ENCODE measurements around the gene TNS1.
"Not testable (repeated sequence)": the region's sequence is repeated elsewhere in the genome, so short reads cannot be mapped to it uniquely, and the experiment has no call there.

The TNS1 gene

DNA sequence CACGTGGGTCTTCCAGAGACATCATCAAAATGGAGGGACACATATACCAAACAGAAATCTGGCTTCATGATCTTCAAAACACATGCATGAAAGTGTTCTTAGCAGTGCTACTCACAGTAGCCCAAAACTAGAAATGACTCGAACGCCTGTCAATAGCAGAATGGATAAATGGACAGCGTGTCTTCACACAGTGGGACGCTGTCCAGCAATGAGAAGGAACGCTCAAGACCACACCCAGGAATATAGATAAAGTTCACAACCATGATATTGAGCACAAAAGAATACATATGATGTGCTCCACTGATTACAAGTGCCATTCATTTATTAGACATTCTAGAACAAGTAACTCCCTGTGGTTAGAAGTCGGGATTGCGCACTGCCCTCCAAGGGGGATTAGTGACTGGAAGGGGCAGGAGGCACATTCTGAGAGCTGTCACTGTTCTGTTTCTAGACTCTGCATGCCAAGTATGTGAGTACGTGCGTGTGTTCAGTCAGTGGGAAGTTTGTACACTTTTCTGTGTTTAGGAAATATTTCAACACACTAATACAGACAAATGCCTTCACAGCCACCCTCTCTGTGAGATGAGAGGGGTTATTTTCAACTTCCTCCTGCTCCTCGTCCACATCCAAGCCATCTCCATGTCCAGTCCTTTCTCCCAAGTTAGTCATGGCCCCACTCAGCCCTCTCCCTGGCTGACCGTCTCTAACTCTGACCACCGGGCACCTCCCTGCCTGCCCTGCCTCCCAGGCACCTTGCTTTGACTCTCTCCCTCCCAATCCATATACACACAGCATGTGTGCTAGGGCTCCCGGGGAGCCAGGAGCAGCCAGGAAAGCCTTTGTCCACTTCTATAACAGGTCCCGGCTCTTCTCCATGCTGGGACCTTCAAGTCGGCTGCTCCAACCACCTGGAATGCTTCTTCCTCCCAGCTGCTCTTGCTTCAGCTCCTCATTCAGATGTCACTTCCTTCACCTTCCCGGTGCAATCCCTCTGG, 26.9 kb upstream of the TNS1 start:
- no peak for DNase-seq (ENCODE audit: low read depth)

DNA sequence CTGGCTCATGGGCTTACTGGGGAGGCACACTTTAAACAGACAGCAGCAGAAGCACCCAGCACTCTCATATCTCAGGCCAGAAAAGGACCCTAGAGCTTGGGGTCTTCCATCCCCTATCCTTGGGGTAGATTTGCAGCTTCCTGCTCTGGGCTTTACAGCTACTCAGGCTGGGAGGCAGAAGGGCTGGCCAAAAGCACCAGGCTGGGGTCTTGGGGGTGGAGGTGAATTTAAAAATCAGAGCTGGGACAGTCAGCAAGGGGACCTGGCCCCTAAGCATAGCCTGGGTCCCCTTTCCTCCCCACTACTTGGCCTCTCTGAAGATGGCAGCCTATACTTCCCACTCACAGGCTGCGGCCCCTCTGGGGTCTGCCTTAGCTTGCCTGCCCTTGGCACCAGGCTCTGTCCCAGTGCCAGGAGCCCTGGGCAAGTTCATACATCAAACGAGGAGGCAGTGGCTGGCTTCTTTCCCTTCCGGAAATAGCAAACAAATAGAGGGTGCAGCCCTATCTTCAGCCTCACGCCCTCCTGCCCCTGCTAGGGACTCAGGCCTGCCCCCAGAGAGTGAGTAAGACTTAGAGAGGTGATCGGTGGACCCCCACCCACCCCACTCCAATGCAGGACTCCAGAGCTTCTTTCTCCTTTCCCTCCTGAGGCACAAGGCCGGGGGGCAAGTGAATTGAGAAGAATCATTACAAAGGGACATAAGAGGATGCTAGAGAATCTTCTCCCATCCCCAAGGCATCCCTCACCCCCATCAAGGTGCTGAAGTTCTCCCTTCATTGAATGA, 26.0 kb upstream of the TNS1 start:
- no peak for DNase-seq (ENCODE audit: low read depth)

DNA sequence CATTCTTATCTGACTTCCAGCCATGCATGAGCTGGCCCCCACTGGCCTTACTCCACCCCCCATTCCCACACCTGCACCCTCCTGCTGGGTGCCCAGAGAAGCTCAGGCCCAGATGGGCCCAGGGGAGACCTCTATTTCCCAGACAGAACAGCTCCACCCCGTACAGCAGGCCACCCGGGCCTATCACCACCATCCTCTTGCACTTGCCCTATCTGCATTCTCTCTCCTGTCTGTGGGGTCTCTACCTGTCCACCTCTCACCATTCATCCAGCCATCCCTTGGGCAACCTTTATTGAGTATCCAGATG, 25.3 kb upstream of the TNS1 start:
- DNase-seq (ENCODE audit: low read depth), result no peak

DNA sequence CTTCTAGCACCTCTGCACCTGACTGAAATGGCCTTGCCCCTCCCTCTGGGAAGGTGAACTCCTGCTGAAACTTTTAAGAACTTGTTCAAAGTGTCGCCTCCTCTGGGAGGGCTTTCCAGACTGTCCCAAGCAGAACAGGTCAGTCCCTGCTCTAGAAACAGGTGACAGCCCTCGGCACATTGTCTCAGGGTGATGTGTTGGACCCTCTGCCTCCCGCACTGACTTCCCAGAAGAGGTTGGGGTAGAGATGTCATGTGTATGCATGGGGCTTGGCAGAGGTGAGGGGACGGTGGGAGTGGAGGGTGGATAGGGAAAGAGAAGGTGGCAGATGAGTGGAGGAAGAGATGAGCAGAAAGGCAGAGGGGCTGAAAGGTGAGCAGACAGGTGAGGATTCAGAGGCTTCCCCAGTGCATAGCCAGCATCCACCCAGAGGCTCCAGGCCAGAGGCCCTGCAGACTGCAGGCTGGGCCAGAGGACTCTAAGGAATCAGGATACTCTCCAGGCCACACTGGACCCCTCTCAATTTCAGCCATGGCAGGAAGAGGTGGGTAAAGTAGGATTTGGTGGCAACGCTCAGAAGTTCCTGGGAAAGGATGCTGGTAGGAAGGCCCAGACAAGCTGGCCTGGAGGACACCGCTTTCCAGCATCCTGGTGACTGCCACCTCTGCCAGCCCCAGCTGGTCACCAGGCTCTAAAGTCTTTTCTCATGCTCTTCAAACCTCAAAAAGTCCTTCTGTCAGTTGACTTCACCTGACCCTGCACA, 24.8 kb upstream of the TNS1 start:
- DNase-seq (ENCODE audit: low read depth), result no peak

DNA sequence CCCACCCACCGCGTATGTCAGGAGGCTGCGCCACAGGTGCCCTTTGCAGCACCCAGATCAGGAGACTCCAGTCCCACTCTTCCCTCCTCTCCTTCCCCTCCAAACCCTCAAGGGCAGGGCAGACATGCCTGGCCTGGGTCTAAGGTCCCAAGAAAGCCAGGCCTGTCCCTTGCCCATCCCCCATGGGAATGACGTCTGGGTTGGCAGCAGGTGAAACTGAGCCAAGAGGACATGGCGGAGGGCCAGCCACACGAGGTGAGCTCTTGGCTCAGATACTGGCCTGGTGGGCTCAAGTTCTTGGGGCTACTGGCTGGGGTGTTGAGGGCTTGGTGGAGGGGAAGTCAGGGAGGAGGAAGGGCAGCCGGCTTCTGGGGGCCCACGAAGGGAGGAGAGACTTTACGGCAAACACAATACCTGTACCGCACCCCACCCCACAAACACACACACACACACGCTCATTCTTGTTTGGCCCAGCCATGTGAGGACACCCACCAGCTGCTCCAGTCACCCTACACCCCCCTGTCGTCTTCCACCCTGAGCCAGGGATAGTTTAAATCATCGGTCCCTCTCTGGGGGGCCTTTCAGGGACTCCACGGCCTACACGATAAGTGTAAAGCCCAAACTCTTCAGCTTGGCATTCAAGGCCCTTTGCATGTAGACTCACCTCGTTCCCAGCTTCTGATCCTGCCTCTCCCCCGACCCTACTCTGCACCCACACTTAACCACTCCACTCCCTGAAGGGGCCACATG, 24.1 kb upstream of the TNS1 start:
- DNase-seq (ENCODE audit: low read depth), result no peak

DNA sequence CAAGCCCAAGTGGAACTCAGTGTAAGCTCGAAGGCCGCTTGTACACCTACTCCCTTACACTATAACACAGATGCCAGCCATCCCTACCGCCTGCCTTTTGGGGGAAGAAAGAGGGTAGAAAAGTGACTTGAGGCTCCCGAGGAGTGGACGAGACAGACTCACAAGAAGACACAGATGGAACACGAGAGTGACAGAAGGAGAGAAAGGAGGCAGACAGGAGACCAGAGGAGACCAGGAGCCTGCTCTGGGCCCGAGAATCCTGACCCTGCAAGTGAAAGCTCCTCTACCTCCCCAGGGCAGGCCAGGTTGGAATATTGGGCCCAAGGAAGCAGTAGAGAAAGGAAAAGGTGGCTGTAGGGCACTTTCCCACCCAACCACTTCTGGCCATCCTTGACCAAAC, 23.4 kb upstream of the TNS1 start:
- no peak for DNase-seq (ENCODE audit: low read depth)

DNA sequence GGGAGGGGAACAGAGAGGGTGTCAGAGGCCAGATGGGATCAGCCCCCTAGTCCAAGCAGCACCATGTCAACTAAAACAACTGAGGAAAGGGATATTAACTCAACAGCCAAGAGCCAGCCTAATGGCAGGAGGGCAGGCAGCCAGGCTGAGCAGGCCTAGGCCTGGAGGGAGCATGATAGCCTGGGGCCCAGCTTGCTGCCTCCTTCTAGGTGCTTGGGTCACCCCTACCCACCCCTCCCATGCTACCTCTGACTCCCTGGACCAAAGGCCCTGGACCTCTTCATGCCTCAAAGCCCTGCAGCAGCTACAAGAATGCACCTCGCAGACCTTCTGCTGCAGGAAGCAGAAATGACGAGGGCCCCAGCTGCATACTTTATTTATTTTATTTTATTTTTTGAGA, 22.1 kb upstream of the TNS1 start:
- DNase-seq (ENCODE audit: low read depth), result no peak

DNA sequence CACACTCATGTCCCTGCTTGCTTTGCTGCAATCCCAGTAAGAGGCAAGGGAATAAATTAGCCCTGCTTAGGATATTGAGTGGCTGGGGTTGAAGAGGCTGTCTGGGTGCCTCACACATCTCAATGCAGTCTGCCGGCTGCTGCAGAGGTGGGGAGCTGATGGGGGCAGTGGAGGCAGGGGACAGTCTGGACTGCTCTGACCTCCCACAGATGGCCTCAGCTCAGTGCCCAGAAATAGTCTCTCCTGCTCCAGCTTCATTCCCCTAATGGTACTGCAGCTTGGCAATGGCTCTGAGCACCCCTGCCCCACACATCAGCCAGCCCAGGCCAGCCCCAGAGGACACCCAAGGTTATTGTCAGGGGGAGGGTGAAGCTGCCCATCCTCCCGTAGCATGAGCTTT, 21.5 kb upstream of the TNS1 start:
- no peak for DNase-seq (ENCODE audit: low read depth)

DNA sequence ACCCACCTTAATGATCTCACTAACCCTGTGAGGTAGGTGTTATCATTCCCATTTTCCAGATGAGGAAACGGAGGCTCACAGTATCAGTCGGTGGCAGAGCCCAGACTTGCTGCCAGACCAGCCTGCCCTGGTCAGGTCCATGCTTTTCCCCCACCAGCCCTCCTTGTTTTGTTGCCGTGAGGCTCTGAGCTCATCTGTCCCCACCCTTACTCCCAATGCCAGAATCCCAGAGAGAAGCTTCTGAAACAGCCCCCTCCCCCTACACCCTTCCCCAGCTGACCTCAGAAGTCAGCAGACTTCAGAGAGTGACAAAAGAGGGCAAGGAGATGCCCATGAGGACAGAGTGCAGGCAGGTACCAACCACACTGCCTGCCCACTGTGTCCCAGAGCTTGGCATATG, 20.8 kb upstream of the TNS1 start:
- no peak for DNase-seq (ENCODE audit: low read depth)

DNA sequence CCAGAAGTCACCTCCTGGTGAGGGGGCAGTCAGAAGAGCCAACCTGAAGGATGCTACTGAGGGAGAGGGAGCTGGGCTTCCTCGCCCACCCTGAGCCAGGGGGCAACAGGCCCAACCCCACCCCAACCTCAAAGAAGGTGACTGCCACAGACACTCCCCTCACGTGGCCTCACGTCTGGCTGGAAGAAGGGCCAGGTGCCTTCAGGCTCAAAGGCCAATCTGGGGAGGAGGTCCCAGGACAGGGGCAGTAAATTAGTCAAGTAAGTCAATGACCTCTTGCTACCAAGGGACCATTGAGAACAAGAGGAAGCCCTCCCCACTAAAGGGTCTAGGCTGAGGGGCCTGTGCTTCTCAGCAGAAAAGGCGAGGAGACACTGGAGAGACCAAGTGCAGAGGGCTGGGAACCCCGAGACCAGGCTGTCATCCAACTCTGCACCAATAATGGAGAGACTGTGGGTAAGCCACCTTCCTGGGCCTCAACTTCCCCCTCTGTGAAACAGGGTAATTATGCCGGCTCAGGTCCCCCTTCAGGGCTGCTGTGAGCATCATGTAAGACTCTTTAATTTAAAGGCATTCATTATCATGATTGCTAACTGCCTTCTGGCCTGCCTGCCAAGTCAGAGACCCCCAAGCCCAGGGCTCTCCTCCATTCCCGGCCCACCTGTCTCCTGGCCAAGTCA, 20.2 kb upstream of the TNS1 start:
- no peak for DNase-seq (ENCODE audit: low read depth)

DNA sequence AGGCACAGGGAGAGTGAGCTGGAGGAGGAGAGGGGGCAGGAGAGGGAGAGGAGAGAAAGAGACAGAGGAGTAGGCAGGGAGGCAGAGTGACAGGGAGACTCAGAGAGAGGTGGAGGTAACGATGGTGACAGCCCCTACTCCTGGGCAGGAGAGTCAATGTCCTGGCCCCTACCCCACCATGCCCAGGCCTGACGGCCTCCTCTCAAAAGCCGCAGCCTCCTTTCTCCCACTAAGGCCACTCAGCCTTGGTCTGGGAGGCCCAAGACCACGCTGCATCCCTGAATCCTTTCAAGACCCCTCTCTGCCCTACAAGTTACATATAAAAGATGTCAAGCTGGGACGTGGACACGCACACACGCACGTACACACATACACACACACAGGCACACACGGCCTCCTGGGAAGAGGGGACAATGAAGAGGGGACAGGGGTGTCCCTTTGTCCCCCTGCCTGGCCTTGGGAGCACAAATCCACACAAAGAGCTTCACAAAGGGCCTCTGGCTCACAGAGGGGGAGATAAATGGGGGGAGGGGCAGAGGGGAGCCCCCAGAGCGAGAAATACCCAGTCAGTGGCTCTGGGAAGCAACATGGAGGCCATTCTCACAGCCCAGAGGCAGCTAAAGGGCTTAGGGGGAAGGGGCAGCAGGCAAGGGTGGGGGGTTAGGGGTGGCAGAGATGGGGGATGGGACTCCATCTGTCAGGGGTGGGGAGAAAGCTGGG, 19.5 kb upstream of the TNS1 start:
- no peak for DNase-seq (ENCODE audit: low read depth)

DNA sequence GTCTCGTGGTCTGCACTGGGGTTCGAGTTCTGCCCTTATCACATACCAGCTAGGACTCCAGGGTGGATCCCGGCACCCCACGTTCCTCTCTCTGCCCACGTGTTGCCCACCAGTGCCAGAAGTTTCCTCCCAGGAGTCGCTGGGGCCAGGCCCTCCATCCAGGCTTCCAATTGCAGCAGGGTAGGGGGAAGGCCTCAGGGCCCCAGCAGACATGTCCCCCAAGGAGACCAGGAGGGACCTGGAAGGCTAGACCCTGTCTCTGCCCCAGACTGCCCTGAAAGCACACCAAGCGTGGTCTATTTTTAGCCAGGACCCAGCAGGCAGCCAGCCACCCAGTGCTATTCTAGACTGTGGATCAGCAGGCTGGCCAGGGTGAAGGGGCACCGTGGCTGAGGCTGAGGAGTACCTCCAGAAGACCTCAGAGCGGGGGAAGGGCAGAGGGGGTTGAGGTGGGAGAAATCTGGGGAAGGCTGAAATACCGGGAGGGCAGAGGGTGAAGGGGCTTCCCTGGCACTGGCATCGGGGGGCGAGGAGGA, 18.8 kb upstream of the TNS1 start:
- no peak for DNase-seq (ENCODE audit: low read depth)

DNA sequence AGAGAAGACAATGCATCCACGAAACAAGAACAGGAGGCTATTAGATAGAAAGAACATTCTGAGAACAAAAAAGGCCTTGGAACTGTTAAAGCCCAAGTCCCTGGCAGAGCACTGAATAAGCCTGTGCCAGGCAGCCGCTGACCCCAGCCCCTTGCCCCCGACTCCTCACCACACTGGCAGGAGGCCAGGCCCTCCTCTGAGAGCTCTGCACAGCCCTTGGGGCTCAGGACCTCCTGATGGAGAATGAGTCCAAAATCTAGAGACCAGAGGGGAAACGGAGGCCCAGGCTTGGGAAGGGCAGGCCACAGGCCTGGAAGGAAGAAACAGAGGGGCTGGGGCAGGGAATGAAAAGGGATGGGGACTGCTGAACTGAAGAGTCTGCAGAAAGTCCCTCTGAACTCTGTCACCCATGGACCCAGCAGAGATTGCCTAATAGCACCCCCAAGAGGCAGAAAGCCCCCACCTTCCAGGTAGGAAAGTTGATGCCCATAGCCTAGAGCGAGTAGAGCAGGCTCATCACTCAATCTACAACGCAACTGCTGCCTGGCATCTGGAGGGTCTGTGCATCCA, 18.3 kb upstream of the TNS1 start:
- DNase-seq (ENCODE audit: low read depth), result no peak

DNA sequence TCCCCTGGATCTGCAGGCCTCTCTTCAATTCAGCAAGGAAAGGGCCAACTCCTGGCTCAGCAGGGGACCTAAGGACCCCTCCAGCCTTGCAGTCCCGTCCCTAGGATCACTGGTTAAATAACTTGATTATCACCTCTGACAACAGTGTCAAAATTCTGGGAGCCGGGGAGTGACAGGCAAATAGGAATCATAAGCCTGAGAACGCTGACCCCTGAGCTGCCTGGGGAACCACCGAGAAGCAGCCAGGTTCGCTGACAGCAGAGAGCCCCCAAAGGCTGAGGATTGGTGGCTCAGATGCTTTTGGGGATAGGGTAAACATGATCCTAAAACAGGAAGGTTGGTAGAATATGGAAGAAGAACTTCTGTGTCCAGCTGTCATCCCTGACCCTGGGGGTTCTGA, 17.5 kb upstream of the TNS1 start:
- DNase-seq (ENCODE audit: low read depth), result no peak

DNA sequence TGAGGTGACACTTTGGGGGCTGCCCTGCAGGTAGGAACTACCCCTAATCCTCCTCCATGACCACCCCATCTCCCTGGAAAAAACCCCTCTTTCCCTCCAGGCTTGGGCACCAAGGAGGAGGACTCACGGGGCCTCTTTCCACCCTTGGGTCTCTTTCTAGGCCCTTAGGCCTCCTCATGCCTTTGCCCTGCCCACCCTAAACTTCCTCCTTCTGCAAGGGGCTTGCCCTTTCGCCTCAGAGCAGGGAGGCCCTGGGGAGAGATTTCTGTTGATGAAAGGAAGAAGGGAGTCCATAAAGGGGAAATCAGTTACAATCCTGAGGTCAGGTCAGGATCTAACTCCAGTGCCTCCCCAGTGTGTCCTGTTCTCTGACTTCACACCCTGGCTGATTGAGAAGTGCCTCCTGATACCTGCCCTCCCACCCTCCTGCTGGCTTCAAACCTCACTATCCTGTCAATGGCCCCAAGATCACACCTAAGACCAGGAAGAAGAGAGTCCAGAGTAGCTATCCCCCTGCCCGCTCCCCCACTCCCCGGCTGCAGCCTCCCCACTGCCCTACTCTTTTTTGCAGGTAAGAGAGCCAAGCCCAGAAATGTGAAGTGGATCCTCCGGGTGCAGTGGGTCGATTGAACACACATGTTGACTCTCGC, 16.7 kb upstream of the TNS1 start:
- no peak for DNase-seq (ENCODE audit: low read depth)

DNA sequence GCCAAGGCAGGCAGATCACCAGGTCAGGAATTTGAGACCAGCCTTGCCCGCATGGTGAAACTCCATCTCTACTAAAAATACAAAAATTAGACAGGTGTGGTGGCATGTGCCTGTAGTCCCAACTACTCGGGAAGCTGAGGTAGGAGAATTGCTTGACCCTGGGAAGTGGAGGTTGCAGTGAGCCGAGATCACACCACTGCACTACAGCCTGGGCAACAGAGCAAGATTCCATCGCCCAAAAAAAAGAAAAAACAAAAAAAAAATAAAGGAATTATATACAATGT, 16.0 kb upstream of the TNS1 start:
- not testable (repeated sequence) for DNase-seq (ENCODE audit: low read depth)

DNA sequence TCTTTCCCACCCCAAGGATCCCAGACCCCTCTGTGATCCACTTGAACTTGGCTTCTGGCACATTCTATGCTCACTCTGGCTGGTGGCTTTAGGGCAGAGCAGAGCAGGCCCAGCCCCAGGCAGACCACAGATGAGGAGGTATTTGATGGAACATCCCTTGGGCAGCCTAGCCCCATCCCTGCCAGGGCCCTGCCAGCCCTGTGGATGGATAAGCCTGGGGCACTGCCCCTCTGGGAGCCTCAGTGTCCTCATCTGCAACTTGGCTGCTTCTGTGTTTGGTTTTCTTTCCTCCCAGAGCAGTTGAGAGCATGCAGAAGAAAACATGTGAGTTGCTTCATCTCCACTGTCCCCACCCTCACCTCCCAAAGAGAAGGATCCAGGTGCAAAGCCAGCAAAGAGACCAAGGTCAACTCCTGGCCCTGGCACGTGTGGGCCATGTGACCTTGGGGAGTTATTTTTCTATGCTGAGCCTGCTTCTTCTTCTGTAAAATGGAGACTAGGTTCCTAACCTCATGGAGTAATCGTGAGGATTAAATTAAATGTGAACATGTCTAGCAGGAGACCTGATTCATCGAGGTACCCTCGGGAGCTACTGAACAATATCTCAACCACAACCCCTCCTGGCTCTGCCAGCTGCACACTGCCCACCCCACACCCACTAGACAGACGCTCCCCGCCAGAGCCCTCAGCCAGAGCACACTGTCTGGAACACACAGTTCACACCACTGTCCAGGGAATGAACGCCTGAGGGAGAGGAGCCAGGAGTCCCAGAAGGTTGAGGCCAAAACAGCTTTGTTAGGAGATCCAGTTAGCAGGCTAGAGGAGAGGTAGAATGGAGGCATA, 14.6 kb upstream of the TNS1 start:
- DNase-seq (ENCODE audit: low read depth), result no peak

DNA sequence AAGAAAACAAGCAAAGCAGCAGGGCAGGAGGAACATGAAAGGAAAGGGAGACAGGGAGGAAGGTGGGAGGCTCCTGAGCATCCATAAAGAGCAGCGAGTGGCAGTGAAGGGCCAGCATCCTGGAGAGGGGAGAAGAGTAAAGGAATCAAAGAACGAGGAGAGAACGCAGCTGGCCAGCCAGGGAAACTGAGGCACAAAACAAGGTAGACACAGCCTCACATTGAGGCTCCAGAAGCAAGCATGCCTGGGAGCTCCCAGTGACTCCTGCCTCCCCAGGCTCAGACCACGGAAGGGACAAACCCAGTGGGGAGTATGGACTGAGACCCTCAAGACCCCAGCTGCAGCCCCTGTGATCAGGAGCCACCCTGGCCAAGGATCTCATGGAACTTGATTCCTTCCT, 14.0 kb upstream of the TNS1 start:
- no peak for DNase-seq (ENCODE audit: low read depth)

Measured in stimulated activated CD8-positive, alpha-beta memory T cell treated with anti-CD3 and anti-CD28 coated beads, Interleukin-12 subunit alpha, Interleukin-12 subunit beta, amount 100 ng/mL, for 1 hour (primary cell).